ENCODE measurements around the gene INHA.

- TF ChIP-seq EZH2 (IDR thresholded peaks at IDR 0.05; ENCODE audit: insufficient read depth, low read length) (no peak), CTCF (IDR thresholded peaks at IDR 0.05; ENCODE audit: insufficient read depth, low read depth, low read length) (no peak)
These were observed 44.6 kb upstream of the INHA start for GRCh38 chr2:219527472-219527871.

Data from astrocyte (in vitro differentiated cells and primary cell).